Rectal smooth muscle tissue (tissue), 1 donor: ENCODE measurements around the gene PPAT.

Source experiments
- H3K27ac ChIP-seq: one replicate; pipeline ENCODE4 v1.7.0; 2013; ENCODE audit warnings: low read depth, low read length, inconsistent platforms
- H3K27me3 ChIP-seq: one replicate; pipeline ENCODE4 v1.7.0; 2013; ENCODE audit warnings: low read length; ENCODE audit not compliant: control insufficient read depth, insufficient read depth
- H3K36me3 ChIP-seq: one replicate; pipeline ENCODE4 v1.7.0; 2013; ENCODE audit warnings: low read length; ENCODE audit not compliant: control insufficient read depth, insufficient read depth
- H3K4me1 ChIP-seq: one replicate; pipeline ENCODE4 v1.7.0; 2013; ENCODE audit warnings: low read length; ENCODE audit not compliant: control insufficient read depth, insufficient read depth
- H3K4me3 ChIP-seq: one replicate; pipeline ENCODE4 v1.7.0; 2013; ENCODE audit warnings: low read length
- H3K9ac ChIP-seq: one replicate; pipeline ENCODE4 v1.7.0; 2013; ENCODE audit warnings: low read length

The PPAT gene

GRCh38 chr4:56427179-56427578 lies 8.2 kb downstream of the PPAT start:
- no peaks in the 10 kb centered on the region for H3K27me3 ChIP-seq
- no peak overlapping the region for H3K27ac ChIP-seq
- H3K36me3 ChIP-seq, result no peaks in the 10 kb centered on the region
- no peaks in the 10 kb centered on the region for H3K4me1 ChIP-seq
- H3K4me3 ChIP-seq, result no peak overlapping the region
- no peak overlapping the region for H3K9ac ChIP-seq

- Histone ChIP-seq H3K36me3 (no peaks in the 10 kb centered on the region), H3K27ac (no peak overlapping the region), H3K27me3 (no peaks in the 10 kb centered on the region), H3K9ac (no peak overlapping the region), H3K4me3 (no peak overlapping the region), H3K4me1 (no peaks in the 10 kb centered on the region)
Measured at GRCh38 chr4:56426273-56426672, 9.1 kb downstream of the PPAT start.

- no peak overlapping the region for H3K27ac ChIP-seq
- no peaks in the 10 kb centered on the region for H3K27me3 ChIP-seq
- H3K9ac ChIP-seq, result no peak overlapping the region
- no peaks in the 10 kb centered on the region for H3K36me3 ChIP-seq
- H3K4me1 ChIP-seq, result no peaks in the 10 kb centered on the region
- no peak overlapping the region for H3K4me3 ChIP-seq
Measured at GRCh38 chr4:56425518-56425917, 9.9 kb downstream of the PPAT start.

GRCh38 chr4:56424697-56425514 lies 10.5 kb downstream of the PPAT start:
- no peaks in the 10 kb centered on the region for H3K4me1 ChIP-seq
- no peak overlapping the region for H3K27ac ChIP-seq
- no peak overlapping the region for H3K4me3 ChIP-seq
- no peaks in the 10 kb centered on the region for H3K27me3 ChIP-seq
- no peaks in the 10 kb centered on the region for H3K36me3 ChIP-seq
- no peak overlapping the region for H3K9ac ChIP-seq

GRCh38 chr4:56424176-56424575 lies 11.2 kb downstream of the PPAT start:
- no peaks in the 10 kb centered on the region for H3K27me3 ChIP-seq
- no peak overlapping the region for H3K4me3 ChIP-seq
- no peak overlapping the region for H3K27ac ChIP-seq
- H3K4me1 ChIP-seq, result no peaks in the 10 kb centered on the region
- H3K36me3 ChIP-seq, result no peaks in the 10 kb centered on the region
- no peak overlapping the region for H3K9ac ChIP-seq

- Histone ChIP-seq H3K36me3 (no peaks in the 10 kb centered on the region), H3K9ac (no peak overlapping the region), H3K4me3 (no peak overlapping the region), H3K27me3 (no peaks in the 10 kb centered on the region), H3K4me1 (no peaks in the 10 kb centered on the region), H3K27ac (no peak overlapping the region)
Measured at GRCh38 chr4:56417396-56417795, 18.0 kb downstream of the PPAT start.

- Histone ChIP-seq H3K27me3 (no peaks in the 10 kb centered on the region), H3K36me3 (no peaks in the 10 kb centered on the region), H3K4me1 (no peaks in the 10 kb centered on the region), H3K27ac (no peak overlapping the region), H3K4me3 (no peak overlapping the region), H3K9ac (no peak overlapping the region)
Measured at GRCh38 chr4:56416349-56416748, 19.1 kb downstream of the PPAT start.

- Histone ChIP-seq H3K9ac (no peak overlapping the region), H3K36me3 (no peaks in the 10 kb centered on the region), H3K4me3 (peak overlapping the region; percentile 27), H3K4me1 (peaks cover 11% of the 10 kb centered on the region), H3K27me3 (no peaks in the 10 kb centered on the region), H3K27ac (peak overlapping the region; percentile 32)
Measured at GRCh38 chr4:56414135-56414670, 21.2 kb downstream of the PPAT start.

- Histone ChIP-seq H3K27me3 (no peaks in the 10 kb centered on the region), H3K4me3 (peak overlapping the region; percentile 47), H3K9ac (no peak overlapping the region), H3K4me1 (peaks cover 11% of the 10 kb centered on the region), H3K27ac (peak overlapping the region; percentile 53), H3K36me3 (no peaks in the 10 kb centered on the region)
Measured at GRCh38 chr4:56410247-56411062, 25.0 kb downstream of the PPAT start.

GRCh38 chr4:56409511-56410090 lies 25.8 kb downstream of the PPAT start:
- Histone ChIP-seq H3K27me3 (no peaks in the 10 kb centered on the region), H3K4me3 (no peak overlapping the region), H3K27ac (peak overlapping the region; percentile 14), H3K36me3 (no peaks in the 10 kb centered on the region), H3K4me1 (peaks cover 11% of the 10 kb centered on the region), H3K9ac (no peak overlapping the region)

- Histone ChIP-seq H3K27me3 (no peaks in the 10 kb centered on the region), H3K36me3 (no peaks in the 10 kb centered on the region), H3K27ac (no peak overlapping the region), H3K4me1 (peaks cover 11% of the 10 kb centered on the region), H3K4me3 (no peak overlapping the region), H3K9ac (no peak overlapping the region)
Measured at GRCh38 chr4:56408978-56409377, 26.4 kb downstream of the PPAT start.

- H3K36me3 ChIP-seq, result no peaks in the 10 kb centered on the region
- H3K4me3 ChIP-seq, result no peak overlapping the region
- no peaks in the 10 kb centered on the region for H3K27me3 ChIP-seq
- no peak overlapping the region for H3K27ac ChIP-seq
- H3K9ac ChIP-seq, result no peak overlapping the region
- H3K4me1 ChIP-seq, result peaks cover 11% of the 10 kb centered on the region
Measured at GRCh38 chr4:56406151-56406550, 29.3 kb downstream of the PPAT start.
